Osteocyte (in vitro differentiated cells): Measurements from ENCODE around the gene MED17. TPM values are rescaled to one million over a fixed set of nuclear protein-coding genes. Genes with fewer than 3 reads are reported as not detected.

ENCODE experiments used
- DNase-seq: peaks from one replicate; pipeline ENCODE4 v3.0.0; 2021; ENCODE audit warnings: mixed read lengths; ENCODE audit not compliant: unreplicated experiment; ENCODE audit errors: extremely low spot score
- H3K27ac Mint-ChIP-seq: one replicate; pipeline ENCODE4 v1.8.0; 2021; ENCODE audit warnings: mild to moderate bottlenecking, mixed read lengths; ENCODE audit not compliant: unreplicated experiment
- H3K27me3 Mint-ChIP-seq: one replicate; pipeline ENCODE4 v1.8.0; 2021; ENCODE audit warnings: mixed read lengths; ENCODE audit not compliant: unreplicated experiment
- H3K36me3 Mint-ChIP-seq: one replicate; pipeline ENCODE4 v1.8.0; 2021; ENCODE audit warnings: mixed read lengths; ENCODE audit not compliant: unreplicated experiment
- H3K4me1 Mint-ChIP-seq: one replicate; pipeline ENCODE4 v1.8.0; 2021; ENCODE audit warnings: mixed read lengths; ENCODE audit not compliant: unreplicated experiment
- H3K4me3 Mint-ChIP-seq: one replicate; pipeline ENCODE4 v1.8.0; 2021; ENCODE audit warnings: mild to moderate bottlenecking, moderate library complexity, mixed read lengths; ENCODE audit not compliant: unreplicated experiment
- H3K9me3 Mint-ChIP-seq: one replicate; pipeline ENCODE4 v1.8.0; 2021; ENCODE audit warnings: mixed read lengths; ENCODE audit not compliant: unreplicated experiment
- CTCF ChIP-seq: fragments of 200-600 bp; sonication (generic); IDR thresholded peaks from 2 replicates; pipeline ENCODE4 v1.5.0; 2021; ENCODE audit warnings: antibody characterized with exemption, mild to moderate bottlenecking, moderate library complexity
- total RNA-seq: library from RNA; stranded (reverse); gene quantifications from 2 replicates; pipeline ENCODE4 v1.2.1, GENCODE V29; 2021

Gene MED17
- total RNA-seq, 1 donor from 2014 or later: 37.8 TPM

DNA sequence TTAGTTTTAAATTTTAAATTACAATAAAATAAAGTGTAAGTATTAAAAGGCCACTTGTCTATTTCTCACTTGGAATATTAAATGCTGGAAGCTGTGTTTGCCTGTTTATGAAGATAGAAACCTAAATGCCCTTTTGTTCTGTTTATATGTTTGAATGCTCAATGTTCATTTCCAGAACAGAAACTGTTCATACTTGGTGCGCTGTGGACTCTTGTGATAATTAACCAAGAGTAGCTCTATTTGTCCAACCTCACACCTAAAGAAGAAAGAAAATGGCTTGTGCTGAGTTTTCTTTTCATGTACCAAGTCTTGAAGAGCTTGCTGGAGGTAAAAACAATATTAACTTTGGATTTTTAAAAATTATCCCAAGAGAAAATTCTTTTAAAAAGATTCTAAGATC is 37.0 kb upstream of the MED17 start:
- Mint-ChIP-seq H3K4me3 (no peak overlapping the region), H3K9me3 (no peaks in the 10 kb centered on the region), H3K36me3 (peaks cover 18% of the 10 kb centered on the region), H3K27me3 (no peaks in the 10 kb centered on the region), H3K4me1 (peaks cover 11% of the 10 kb centered on the region), H3K27ac (no peak overlapping the region)
- DNase-seq: no peak
- no peak for TF ChIP-seq CTCF

GRCh38 chr11:93751001-93751400 is 33.1 kb upstream of the MED17 start:
- Mint-ChIP-seq H3K36me3 (peaks cover 26% of the 10 kb centered on the region), H3K9me3 (no peaks in the 10 kb centered on the region), H3K4me1 (no peaks in the 10 kb centered on the region), H3K27ac (no peak overlapping the region), H3K4me3 (no peak overlapping the region), H3K27me3 (no peaks in the 10 kb centered on the region)
- no peak for TF ChIP-seq CTCF
- no peak for DNase-seq

DNA sequence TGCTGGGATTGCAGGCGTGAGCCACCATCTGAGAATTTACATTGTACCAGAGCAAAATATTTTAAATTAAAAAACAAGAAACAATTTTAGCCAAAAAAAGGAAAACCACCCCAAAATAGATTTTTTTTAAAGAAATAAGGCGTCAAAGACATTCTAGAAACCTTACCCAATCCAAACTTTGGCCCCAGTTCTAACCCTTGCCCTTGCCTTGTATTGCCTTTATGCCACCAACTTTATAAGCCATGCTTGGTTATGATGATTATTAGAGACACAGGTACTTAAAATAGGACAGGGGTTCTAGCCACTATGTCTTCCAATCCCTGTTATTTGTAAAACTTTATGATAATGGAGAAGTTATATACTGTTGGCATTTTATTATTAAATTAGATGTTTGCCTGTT is 30.8 kb upstream of the MED17 start:
- Mint-ChIP-seq H3K27me3 (no peaks in the 10 kb centered on the region), H3K36me3 (peaks cover 34% of the 10 kb centered on the region), H3K4me1 (no peaks in the 10 kb centered on the region), H3K9me3 (no peaks in the 10 kb centered on the region), H3K4me3 (no peak overlapping the region), H3K27ac (no peak overlapping the region)
- TF ChIP-seq CTCF: no peak
- no peak for DNase-seq

DNA sequence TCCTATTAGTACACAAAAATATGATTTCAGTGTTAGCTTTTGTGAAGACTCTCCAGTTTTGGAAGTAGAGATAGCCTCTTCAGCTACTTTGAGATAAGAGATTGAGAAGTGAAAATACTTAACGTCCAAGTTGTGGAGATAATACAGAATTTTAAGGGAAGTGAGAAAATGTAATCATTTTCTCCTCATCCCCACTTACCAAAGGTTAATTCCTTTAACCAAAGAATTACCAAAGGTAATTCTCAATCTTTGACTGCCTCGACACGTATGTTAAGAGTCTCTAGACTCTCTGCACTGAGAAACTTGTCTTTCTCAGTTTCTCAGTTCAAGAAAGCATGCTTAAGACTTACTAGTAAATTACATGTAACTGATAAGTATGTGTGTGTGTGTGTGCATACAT is 27.3 kb upstream of the MED17 start:
- no peaks in the 10 kb centered on the region for H3K27me3 Mint-ChIP-seq
- peaks cover 42% of the 10 kb centered on the region for H3K36me3 Mint-ChIP-seq
- TF ChIP-seq CTCF: no peak
- no peak for DNase-seq
- H3K4me1 Mint-ChIP-seq: no peaks in the 10 kb centered on the region
- H3K4me3 Mint-ChIP-seq: no peak overlapping the region
- no peak overlapping the region for H3K27ac Mint-ChIP-seq
- no peaks in the 10 kb centered on the region for H3K9me3 Mint-ChIP-seq

- H3K36me3 Mint-ChIP-seq: peaks cover 42% of the 10 kb centered on the region
- TF ChIP-seq CTCF: no peak
- H3K9me3 Mint-ChIP-seq: no peaks in the 10 kb centered on the region
- no peak for DNase-seq
- no peaks in the 10 kb centered on the region for H3K4me1 Mint-ChIP-seq
- no peaks in the 10 kb centered on the region for H3K27me3 Mint-ChIP-seq
- H3K4me3 Mint-ChIP-seq: no peak overlapping the region
- no peak overlapping the region for H3K27ac Mint-ChIP-seq
Measured at GRCh38 chr11:93757301-93757700, 26.8 kb upstream of the MED17 start.
